Left renal cortex interstitium (tissue), 4 donors: ENCODE data around the gene PLCB1. TPM values are rescaled to one million over a fixed set of nuclear protein-coding genes. Genes with fewer than 3 reads are reported as not detected.

Experiments
- DNase-seq, 4 donors: peaks; one replicate each; pipeline ENCODE4 v3.0.0-alpha.2; 2013; ENCODE audit warnings: low read depth in 4 of 4, low spot score in 2 of 4, missing footprints in 1 of 4
- polyA plus RNA-seq, 4 donors: library from polyadenylated mRNA; unstranded; fragments of 120-200 nt; gene quantifications; one replicate each; pipeline ENCODE4 v1.2.1, GENCODE V29; 2013; ENCODE audit not compliant: insufficient read length in 4 of 4

The PLCB1 gene
- polyA plus RNA-seq, 4 donors, result 35.5 to 66.8 (median 41.4) TPM

- no peak for DNase-seq
These were observed 392.9 kb downstream of the PLCB1 start for GRCh38 chr20:8525017-8525343.

- DNase-seq, result no peak
These were observed 394.5 kb downstream of the PLCB1 start for GRCh38 chr20:8526610-8527009.

- no peak for DNase-seq
These were observed 396.1 kb downstream of the PLCB1 start for GRCh38 chr20:8527998-8528723.

GRCh38 chr20:8530022-8530421 is 398.0 kb downstream of the PLCB1 start:
- no peak for DNase-seq

- no peak for DNase-seq
These were observed 400.1 kb downstream of the PLCB1 start for GRCh38 chr20:8532169-8532568.

GRCh38 chr20:8534368-8535160 is 402.5 kb downstream of the PLCB1 start:
- no peak for DNase-seq

GRCh38 chr20:8535403-8536261 is 403.6 kb downstream of the PLCB1 start:
- no peak for DNase-seq

- no peak for DNase-seq
These were observed 404.2 kb downstream of the PLCB1 start for GRCh38 chr20:8536262-8536618.

GRCh38 chr20:8540466-8540865 is 408.4 kb downstream of the PLCB1 start:
- DNase-seq, result no peak

GRCh38 chr20:8542110-8542486 is 410.0 kb downstream of the PLCB1 start:
- no peak for DNase-seq

- DNase-seq, result no peak
These were observed 413.1 kb downstream of the PLCB1 start for GRCh38 chr20:8545212-8545611.

- DNase-seq, result no peak
These were observed 415.1 kb downstream of the PLCB1 start for GRCh38 chr20:8547035-8547650.

GRCh38 chr20:8547968-8548588 is 416.0 kb downstream of the PLCB1 start:
- no peak for DNase-seq

- DNase-seq, result no peak
These were observed 417.1 kb downstream of the PLCB1 start for GRCh38 chr20:8549192-8549591.

GRCh38 chr20:8557711-8558110 is 425.6 kb downstream of the PLCB1 start:
- no peak for DNase-seq

GRCh38 chr20:8562356-8562755 is 430.3 kb downstream of the PLCB1 start:
- DNase-seq, result no peak

- no peak for DNase-seq
These were observed 436.0 kb downstream of the PLCB1 start for GRCh38 chr20:8568075-8568474.

- no peak for DNase-seq
These were observed 437.7 kb downstream of the PLCB1 start for GRCh38 chr20:8569766-8570165.

GRCh38 chr20:8571611-8572010 is 439.5 kb downstream of the PLCB1 start:
- no peak for DNase-seq

- no peak for DNase-seq
These were observed 441.6 kb downstream of the PLCB1 start for GRCh38 chr20:8573686-8574085.

- DNase-seq, result no peak
These were observed 443.0 kb downstream of the PLCB1 start for GRCh38 chr20:8575114-8575513.
